ENCODE results near the gene SARNP. TPM values are rescaled to one million over a fixed set of nuclear protein-coding genes. Genes with fewer than 3 reads are reported as not detected.

SARNP gene
- total RNA-seq, 1 donor from 2014 or later = 76.6 TPM

- no peak overlapping the region for H3K27ac Mint-ChIP-seq (ENCODE audit: unreplicated experiment)
- H3K9me3 Mint-ChIP-seq (ENCODE audit: unreplicated experiment) = no peaks in the 10 kb centered on the region
- no peak for TF ChIP-seq CTCF (IDR thresholded peaks at IDR 0.05; ENCODE audit: unreplicated experiment)
- no peak overlapping the region for H3K4me3 Mint-ChIP-seq (ENCODE audit: unreplicated experiment)
- no peak for DNase-seq (ENCODE audit: low spot score)
- peaks cover 10% of the 10 kb centered on the region for H3K27me3 Mint-ChIP-seq (ENCODE audit: unreplicated experiment)
- H3K4me1 Mint-ChIP-seq (ENCODE audit: unreplicated experiment) = peaks cover 4% of the 10 kb centered on the region
- H3K36me3 Mint-ChIP-seq (ENCODE audit: low read depth, unreplicated experiment) = peaks cover 6% of the 10 kb centered on the region
These were observed 25.9 kb upstream of the SARNP start for GRCh38 chr12:55843431-55843830.

GRCh38 chr12:55842681-55843429 lies 25.3 kb upstream of the SARNP start, which contains the start of gene MMP19:
MMP19 (minus strand) TSS chr12:55842936; CDS start chr12:55842830, 106 bp downstream.
- Mint-ChIP-seq H3K36me3 (ENCODE audit: low read depth, unreplicated experiment) (peaks cover 6% of the 10 kb centered on the region), H3K4me3 (ENCODE audit: unreplicated experiment) (no peak within 1 kb of the TSS), H3K27me3 (ENCODE audit: unreplicated experiment) (peaks cover 10% of the 10 kb centered on the region), H3K9me3 (ENCODE audit: unreplicated experiment) (no peaks in the 10 kb centered on the region), H3K4me1 (ENCODE audit: unreplicated experiment) (peaks cover 4% of the 10 kb centered on the region), H3K27ac (ENCODE audit: unreplicated experiment) (peak within 1 kb of the TSS; percentile 70)
- no peak for DNase-seq (ENCODE audit: low spot score)
- TF ChIP-seq CTCF (IDR thresholded peaks at IDR 0.05; ENCODE audit: unreplicated experiment) = no peak

- Mint-ChIP-seq H3K4me3 (ENCODE audit: unreplicated experiment) (peak overlapping the region; percentile 11), H3K27ac (ENCODE audit: unreplicated experiment) (no peak overlapping the region), H3K4me1 (ENCODE audit: unreplicated experiment) (peaks cover 7% of the 10 kb centered on the region), H3K36me3 (ENCODE audit: low read depth, unreplicated experiment) (peaks cover 14% of the 10 kb centered on the region), H3K27me3 (ENCODE audit: unreplicated experiment) (peaks cover 8% of the 10 kb centered on the region), H3K9me3 (ENCODE audit: unreplicated experiment) (no peaks in the 10 kb centered on the region)
- no peak for TF ChIP-seq CTCF (IDR thresholded peaks at IDR 0.05; ENCODE audit: unreplicated experiment)
- no peak for DNase-seq (ENCODE audit: low spot score)
These were observed 23.2 kb upstream of the SARNP start for GRCh38 chr12:55840581-55841351.

GRCh38 chr12:55839345-55840140 lies 22.0 kb upstream of the SARNP start:
- TF ChIP-seq CTCF (IDR thresholded peaks at IDR 0.05; ENCODE audit: unreplicated experiment) = no peak
- Mint-ChIP-seq H3K4me1 (ENCODE audit: unreplicated experiment) (peaks cover 7% of the 10 kb centered on the region), H3K27me3 (ENCODE audit: unreplicated experiment) (peaks cover 8% of the 10 kb centered on the region), H3K27ac (ENCODE audit: unreplicated experiment) (no peak overlapping the region), H3K36me3 (ENCODE audit: low read depth, unreplicated experiment) (peaks cover 14% of the 10 kb centered on the region), H3K4me3 (ENCODE audit: unreplicated experiment) (no peak overlapping the region), H3K9me3 (ENCODE audit: unreplicated experiment) (no peaks in the 10 kb centered on the region)
- no peak for DNase-seq (ENCODE audit: low spot score)

Data from endothelial cell (in vitro differentiated cells).